Measurements from ENCODE around the gene EHBP1. TPM values are rescaled to one million over a fixed set of nuclear protein-coding genes. Genes with fewer than 3 reads are reported as not detected.

EHBP1 gene
- total RNA-seq, 6 experiments from 2014 or later: 40.4 to 66.6 (median 46.3) TPM

GRCh38 chr2:62787386-62787785 is 81.9 kb downstream of the EHBP1 start:
- TF ChIP-seq POLR2A (IDR thresholded peaks at IDR 0.05) (no peak), CTCF (IDR thresholded peaks at IDR 0.05) (peak; percentile 29 to 45 (median 38))
- WGBS (ENCODE audit: insufficient coverage, low coverage, low lambda C conversion rate, missing lambda C conversion rate): 24% methylated on average over 2 of the region's 2 CpGs
- no peak overlapping the region for H3K27ac ChIP-seq
- DNase-seq: no peak
- H3K36me3 ChIP-seq: no peaks in the 10 kb centered on the region
- intact Hi-C loops (cut with DNase I): no loop called here
- H3K4me3 ChIP-seq: no peak overlapping the region
- peak; percentile 65 to 84 (median 72) for ATAC-seq
- no peaks in the 10 kb centered on the region for H3K9me3 ChIP-seq
- H3K27me3 ChIP-seq: no peaks in the 10 kb centered on the region
- H3K4me1 ChIP-seq: peaks cover 0 to 45% (median 11%) of the 10 kb centered on the region in 4 donors

GRCh38 chr2:62789518-62789917 is 84.0 kb downstream of the EHBP1 start:
- DNase-seq (no peak), ATAC-seq (peak; percentile 72 to 85 (median 78))
- H3K4me3 ChIP-seq: no peak overlapping the region
- peaks cover 0 to 53% (median 11%) of the 10 kb centered on the region in 4 donors for H3K4me1 ChIP-seq
- peak overlapping the region in 2 of 3 donors; percentile 2 to 31 for H3K27ac ChIP-seq
- no peaks in the 10 kb centered on the region for H3K9me3 ChIP-seq
- intact Hi-C loops (cut with DNase I): no loop called here
- H3K36me3 ChIP-seq: no peaks in the 10 kb centered on the region
- TF ChIP-seq POLR2A (IDR thresholded peaks at IDR 0.05) (no peak), CTCF (IDR thresholded peaks at IDR 0.05) (no peak)
- 19% methylated on average over 3 of the region's 3 CpGs for WGBS (ENCODE audit: insufficient coverage, low coverage, low lambda C conversion rate, missing lambda C conversion rate)
- H3K27me3 ChIP-seq: no peaks in the 10 kb centered on the region

- Histone ChIP-seq H3K9me3 (no peaks in the 10 kb centered on the region), H3K27me3 (no peaks in the 10 kb centered on the region), H3K4me3 (no peak overlapping the region), H3K36me3 (no peaks in the 10 kb centered on the region), H3K4me1 (peaks cover 0 to 57% (median 13%) of the 10 kb centered on the region in 4 donors), H3K27ac (peak overlapping the region in 2 of 3 donors; percentile 2 to 31)
- no peak for DNase-seq
- TF ChIP-seq CTCF (IDR thresholded peaks at IDR 0.05) (no peak), POLR2A (IDR thresholded peaks at IDR 0.05) (no peak)
- WGBS (ENCODE audit: insufficient coverage, low coverage, low lambda C conversion rate, missing lambda C conversion rate): 45% methylated on average over 3 of the region's 3 CpGs
- intact Hi-C loops (cut with DNase I): no loop called here
- peak in 3 of 4 donors; percentile 11 to 38 (median 29) for ATAC-seq
Observed at GRCh38 chr2:62789918-62790317, 84.4 kb downstream of the EHBP1 start.

- intact Hi-C loops (cut with DNase I): no loop called here
- Histone ChIP-seq H3K9me3 (no peaks in the 10 kb centered on the region), H3K27ac (no peak overlapping the region), H3K27me3 (no peaks in the 10 kb centered on the region), H3K4me3 (no peak overlapping the region), H3K36me3 (no peaks in the 10 kb centered on the region), H3K4me1 (peaks cover 0 to 66% (median 16%) of the 10 kb centered on the region in 4 donors)
- ATAC-seq (no peak), DNase-seq (no peak)
- 58% methylated on average over 2 of the region's 2 CpGs for WGBS (ENCODE audit: insufficient coverage, low coverage, low lambda C conversion rate, missing lambda C conversion rate)
- no peak for TF ChIP-seq CTCF (IDR thresholded peaks at IDR 0.05)
- TF ChIP-seq POLR2A (IDR thresholded peaks at IDR 0.05): no peak
Observed at GRCh38 chr2:62792408-62792807, 86.9 kb downstream of the EHBP1 start.

- Histone ChIP-seq H3K4me1 (peaks cover 0 to 58% (median 12%) of the 10 kb centered on the region in 4 donors), H3K27me3 (no peaks in the 10 kb centered on the region), H3K27ac (no peak overlapping the region), H3K36me3 (no peaks in the 10 kb centered on the region), H3K9me3 (no peaks in the 10 kb centered on the region), H3K4me3 (no peak overlapping the region)
- intact Hi-C loops (cut with DNase I): no loop called here
- no peak for TF ChIP-seq POLR2A (IDR thresholded peaks at IDR 0.05)
- no peak for TF ChIP-seq CTCF (IDR thresholded peaks at IDR 0.05)
- WGBS (ENCODE audit: insufficient coverage, low coverage, low lambda C conversion rate, missing lambda C conversion rate): 63% methylated on average over 2 of the region's 2 CpGs
- DNase-seq (no peak), ATAC-seq (no peak)
Observed at GRCh38 chr2:62793213-62793612, 87.7 kb downstream of the EHBP1 start.
